Measurements from ENCODE around the gene TATDN2.

Gene TATDN2

DNA sequence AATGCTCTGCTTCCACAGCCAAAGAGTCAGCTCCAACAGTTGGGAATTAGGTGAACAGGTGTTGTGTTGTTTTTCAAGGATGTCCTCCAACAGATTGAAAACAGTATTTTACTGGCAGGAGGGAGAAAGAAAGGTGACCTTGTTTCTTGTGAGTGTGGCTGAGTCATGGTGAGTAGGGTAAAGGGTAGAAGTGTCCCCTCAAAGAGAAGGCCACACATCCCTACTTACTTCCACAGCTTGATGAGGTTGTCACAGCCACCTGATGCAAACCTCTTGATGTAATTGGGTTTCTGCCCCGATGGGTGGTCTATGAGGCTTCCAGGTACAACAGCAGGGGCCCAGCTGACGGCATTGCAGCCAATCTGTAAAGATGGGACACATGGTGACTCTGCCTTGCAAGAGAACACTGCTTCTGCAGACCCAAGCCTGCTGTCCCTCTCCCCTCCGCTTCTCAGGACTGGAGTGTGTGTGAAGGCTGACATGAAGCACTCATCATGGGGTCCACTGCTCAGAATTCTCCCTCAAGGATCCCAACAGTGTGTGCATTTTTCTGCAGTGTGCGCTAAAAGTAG lies 57.2 kb downstream of the TATDN2 start:
- intact Hi-C loops (cut with DNase I), result no loop called here
- no peak for DNase-seq

DNA sequence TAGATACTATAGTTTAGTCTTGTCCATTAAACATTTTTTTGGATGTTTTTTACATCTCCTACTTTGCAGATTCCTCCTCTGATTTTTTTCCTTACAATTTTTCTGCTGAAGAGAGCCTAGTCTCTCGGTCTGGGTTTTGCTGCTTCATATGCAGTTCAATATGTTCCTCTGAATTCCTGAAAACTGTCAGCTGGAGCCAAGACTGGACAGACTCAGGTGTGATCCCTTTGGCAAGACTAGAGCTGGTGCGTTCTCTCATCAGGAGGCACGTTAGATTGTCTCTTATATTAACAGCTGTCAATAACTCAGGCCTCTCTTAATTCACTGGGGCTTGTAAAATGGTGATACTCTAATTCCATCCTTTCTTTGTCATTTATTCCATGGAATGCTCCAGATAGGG lies 57.9 kb downstream of the TATDN2 start:
- intact Hi-C loops (cut with DNase I), result no loop called here
- DNase-seq, result no peak

DNA sequence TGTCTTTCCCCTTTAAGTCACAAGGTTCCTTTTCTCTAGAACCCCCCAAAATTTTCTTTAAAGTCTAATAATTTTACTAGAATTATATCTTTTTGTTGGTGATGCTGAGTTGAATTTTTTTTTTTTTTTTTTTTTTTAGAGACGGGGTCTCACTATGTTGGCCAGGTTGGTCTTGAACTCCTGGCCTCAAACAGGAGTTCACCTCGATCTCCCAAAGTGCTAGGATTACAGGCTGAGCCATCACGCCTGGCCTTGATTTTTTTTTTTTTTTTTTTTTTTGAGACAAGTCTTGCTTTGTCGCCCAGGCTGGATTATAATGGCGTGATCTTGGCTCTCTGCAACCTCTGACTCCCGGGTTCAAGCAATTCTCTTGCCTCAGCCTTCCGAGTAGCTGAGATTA lies 60.4 kb downstream of the TATDN2 start:
- no peak for DNase-seq
- intact Hi-C loops (cut with DNase I), result no loop called here

DNA sequence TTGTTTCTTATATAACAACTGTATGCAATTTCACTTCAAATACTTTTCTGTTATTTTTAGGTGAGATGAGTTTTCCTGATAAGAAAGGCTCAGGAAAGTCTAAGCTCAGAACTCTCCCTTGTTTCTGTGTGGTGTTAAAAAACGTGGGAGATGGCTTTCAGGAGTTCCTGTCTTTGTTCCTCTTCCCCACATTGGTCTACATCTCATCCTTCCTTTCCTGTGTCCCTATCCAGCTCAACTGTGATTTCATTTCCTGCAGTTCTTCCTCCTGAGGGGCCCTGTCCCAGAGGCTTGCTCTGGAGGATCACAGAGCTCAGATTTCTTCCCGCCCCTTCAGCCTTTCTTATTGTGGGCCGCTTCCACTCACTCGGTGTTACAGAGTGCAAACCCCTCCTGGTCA lies 61.5 kb downstream of the TATDN2 start:
- DNase-seq, result no peak
- intact Hi-C loops (cut with DNase I), result no loop called here

DNA sequence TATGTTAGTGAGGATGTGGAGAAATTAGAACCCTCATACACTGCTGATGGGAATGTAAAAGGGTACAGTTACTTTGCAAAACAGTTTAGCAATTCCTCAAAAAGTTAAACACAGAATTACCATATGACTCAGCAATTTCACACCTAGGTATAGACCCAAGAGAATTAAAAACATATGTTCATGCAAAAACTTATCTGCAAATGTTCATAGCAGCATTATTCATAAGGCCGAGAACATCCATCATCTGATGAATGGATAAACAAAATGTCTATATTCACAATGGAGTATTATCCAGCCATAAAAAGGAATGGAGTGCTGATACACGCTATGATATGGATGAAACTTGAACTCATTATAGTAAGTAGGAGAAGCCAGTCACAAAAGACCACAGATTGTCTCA lies 62.3 kb downstream of the TATDN2 start:
- intact Hi-C loops (cut with DNase I), result no loop called here

DNA sequence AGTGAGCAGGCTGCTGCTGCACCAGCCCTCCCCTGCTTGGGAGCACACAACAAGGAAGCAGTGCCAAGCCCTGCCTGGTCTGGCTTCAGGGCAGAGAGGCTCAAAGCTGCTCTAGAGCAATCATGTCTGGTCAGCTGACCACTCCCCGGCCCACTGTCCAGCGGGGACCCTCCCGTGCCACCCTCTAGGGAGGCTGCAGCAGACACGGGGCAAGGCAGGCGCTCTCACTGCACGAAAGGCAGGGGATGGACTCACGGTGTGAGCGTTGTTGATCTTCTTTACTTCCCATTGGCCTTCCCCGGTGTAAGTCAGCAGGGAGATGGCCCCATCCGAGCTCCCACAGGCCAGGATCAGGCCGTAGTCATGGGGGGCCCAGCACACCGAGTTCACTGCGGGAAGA lies 63.5 kb downstream of the TATDN2 start:
- intact Hi-C loops (cut with DNase I), result no loop called here
- no peak for DNase-seq

More for the DNA sequence above, 62.3 kb downstream of the TATDN2 start:
- DNase-seq, result no peak

DNA sequence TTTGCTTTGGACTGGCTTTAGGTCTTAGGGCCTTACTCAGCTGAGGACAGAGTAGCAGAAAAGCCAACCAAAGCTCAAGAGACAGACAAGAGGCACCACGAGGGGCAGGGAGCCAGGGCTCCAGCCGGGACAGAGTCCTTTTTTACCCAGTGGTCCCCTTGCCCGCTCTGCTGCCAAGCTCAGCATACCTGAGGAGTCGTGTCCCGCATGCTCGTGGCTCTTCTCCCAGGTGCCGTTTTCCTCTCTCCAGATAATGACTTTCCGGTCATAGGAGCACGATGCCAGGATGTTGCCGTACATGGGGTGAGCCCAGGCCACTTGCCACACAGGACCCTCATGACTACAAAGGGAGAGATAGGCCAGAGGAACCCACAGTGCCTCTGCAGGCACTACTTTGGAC lies 64.1 kb downstream of the TATDN2 start:
- intact Hi-C loops (cut with DNase I), result no loop called here
- no peak for DNase-seq

DNA sequence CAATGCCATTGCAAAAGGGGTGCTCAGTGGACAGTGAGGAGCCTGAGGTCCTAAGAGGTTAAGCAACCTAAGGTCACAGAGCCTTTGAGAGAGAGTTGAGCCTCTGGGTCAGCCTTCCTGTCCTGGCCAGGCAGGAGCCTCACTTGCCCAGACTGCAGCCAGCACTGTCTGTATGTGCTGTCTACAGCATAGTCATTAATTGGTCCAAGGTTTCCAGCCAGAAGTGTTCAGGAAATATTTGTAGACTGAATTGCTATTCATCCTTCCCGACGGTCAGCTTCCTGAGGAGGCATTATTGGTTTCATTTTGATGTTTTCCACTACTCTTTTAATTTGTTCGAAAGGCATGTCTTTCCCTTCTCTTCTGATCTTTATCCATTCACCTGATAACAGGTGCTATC lies 64.6 kb downstream of the TATDN2 start:
- no peak for DNase-seq
- intact Hi-C loops (cut with DNase I), result no loop called here

DNA sequence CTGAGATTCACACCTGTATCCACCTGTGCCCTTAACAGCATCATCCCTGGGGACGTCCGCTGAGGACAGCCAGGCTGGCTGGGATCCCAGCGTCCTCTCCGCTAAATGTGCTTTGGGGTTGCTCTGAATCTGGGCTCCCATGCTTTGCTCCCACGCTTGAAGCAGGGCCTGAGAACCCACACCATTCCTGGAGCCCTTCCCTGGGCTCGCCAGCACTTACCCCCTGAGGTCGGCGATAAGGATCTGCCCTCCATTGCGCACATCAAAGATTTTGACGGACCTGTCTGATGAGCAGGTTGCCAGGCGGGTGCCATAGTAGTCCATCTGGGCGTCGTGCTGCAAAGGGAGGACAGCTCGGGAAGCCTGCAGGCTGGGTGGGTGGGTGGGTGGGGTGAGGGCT lies 66.8 kb downstream of the TATDN2 start:
- intact Hi-C loops (cut with DNase I), result no loop called here

DNA sequence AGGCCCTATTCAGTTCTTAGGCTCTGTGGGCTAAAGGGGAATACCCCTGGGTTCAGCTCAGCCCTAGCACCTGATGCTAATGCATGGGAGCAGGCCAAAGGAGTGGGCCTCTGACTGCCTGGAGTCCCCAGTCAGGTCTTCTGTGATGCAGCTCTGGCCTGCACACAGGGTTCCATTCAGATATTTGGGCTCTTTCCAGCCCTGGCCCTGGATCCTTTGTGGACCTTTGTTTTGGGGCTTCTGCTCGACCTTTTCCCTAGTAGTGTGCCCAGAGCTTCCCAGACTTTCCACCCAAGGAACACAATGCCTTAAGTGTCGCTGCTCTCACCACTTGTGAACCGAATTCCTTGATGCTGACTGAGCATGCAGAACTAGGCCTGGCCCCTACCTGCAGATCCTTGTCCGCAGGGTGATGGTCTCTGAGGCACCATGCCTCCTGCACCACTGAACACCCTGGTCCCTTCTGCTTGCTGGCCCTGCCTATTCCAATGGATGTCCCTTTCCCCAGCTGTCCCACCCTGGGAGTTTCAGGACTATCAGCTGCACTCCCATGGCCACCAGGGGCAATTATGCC lies 67.6 kb downstream of the TATDN2 start:
- intact Hi-C loops (cut with DNase I), result no loop called here
- DNase-seq, result peak in 4 of 42 donors; percentile 32 to 52 (median 34)

More for the DNA sequence above, 66.8 kb downstream of the TATDN2 start:
- no peak for DNase-seq

DNA sequence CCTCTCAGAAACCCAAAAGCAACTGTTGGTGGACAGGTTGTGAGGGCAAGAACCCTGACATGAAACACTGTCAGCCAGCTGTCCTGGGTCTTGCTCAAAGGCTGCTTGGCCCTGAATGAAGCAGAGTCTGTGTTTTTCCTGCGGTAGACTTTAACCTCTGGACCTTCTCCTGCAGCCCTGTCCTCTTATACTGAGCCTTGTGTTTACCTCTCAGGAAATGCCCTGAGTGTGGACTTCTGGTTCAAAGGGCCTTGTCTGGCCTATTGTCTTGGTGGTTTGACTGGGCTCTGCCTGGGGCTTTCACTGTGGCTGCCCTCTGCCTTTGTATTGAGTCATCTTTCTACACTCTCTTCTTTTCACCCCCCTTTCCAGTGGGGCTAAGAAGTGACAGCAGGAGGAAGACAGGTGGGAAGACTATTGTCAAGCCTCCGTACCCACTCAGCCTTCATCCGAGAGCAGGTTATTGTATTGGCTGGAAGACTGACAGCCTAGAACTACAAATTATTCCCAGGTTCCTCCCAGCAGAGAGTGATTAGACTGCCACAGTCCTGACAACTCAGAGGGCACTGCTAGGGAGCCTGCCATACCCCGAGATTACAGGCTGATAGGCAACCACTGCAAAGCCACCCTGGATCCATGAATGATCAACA lies 69.2 kb downstream of the TATDN2 start:
- intact Hi-C loops (cut with DNase I), result no loop called here
- DNase-seq, result peak in 25 of 42 donors; percentile 22 to 83 (median 54)

DNA sequence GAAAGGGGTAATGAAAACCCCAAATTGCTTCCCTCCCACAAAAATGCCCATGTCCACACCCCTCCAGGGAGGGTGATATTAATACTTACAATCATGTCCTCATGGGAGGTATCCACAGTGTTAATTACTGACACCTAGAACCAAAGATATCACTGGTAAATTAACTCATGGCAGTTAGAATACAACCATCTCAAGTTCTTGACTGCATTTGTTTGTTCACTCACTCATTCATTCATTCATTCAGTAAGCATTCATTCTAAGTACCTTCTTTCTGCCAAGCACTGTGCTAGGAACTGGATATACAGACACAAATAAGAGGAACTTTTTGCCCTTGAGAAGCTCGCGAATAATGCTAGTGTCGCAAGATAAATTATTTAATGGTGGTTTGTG lies 69.7 kb downstream of the TATDN2 start:
- intact Hi-C loops (cut with DNase I), result no loop called here
- DNase-seq, result no peak

DNA sequence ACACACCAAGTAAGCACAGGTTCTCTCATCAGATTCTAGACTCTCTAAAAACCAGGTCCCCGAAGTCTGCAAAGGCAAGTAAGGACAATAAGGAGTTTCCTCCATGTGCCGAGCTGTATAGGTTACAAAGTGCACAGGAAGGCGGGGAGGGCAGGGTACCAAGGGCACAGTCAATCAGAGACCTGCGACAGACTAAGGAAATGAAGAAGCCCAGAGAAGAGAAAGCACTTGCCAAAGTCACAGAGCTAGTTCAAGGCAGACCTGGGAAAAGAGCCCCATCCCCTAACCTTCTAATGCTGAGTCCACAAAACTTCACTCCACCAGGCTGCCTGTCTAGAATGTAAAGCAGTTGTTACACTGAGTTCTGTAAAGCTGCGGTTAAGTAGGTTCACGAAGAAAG lies 71.0 kb downstream of the TATDN2 start:
- DNase-seq, result no peak
- intact Hi-C loops (cut with DNase I), result no loop called here

DNA sequence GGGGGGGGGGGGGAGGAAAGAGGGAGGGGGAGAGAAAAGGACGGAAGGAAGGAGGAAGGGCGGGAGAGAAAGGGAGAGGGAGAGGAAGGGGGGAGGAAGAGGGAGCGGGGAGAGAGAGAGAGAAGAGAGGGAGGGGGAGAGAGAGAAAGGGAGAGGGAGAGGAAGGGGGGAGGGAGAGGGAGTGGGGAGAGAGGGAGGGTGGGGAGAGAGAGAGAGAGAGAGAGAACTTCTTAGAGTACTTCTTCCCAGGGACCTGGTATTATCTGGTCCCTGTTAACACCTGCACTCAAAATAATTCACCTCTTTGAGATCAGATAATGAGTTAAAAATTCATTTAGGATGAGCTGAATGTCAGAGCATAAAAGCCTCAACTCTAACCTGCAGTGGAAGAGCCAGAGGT lies 71.5 kb downstream of the TATDN2 start:
- DNase-seq, result no peak
- intact Hi-C loops (cut with DNase I), result no loop called here

DNA sequence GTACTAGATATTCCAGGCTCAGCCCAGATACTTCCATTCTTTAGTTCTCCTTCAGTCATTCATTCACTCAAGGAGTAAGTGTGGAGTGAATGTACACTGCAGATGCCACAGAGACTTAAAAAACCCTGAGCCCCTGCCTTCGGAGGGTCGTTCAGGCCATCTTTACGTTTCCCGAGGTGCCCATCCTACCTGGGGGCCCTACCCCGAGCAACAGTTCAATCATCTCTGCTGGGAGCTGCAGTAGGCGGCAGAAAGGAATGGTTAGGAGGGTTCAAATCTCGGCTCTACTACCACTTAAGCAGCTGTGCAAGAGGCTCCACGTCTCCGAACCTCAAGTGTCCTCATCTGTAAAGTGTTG lies 72.0 kb downstream of the TATDN2 start:
- intact Hi-C loops (cut with DNase I), result no loop called here
- no peak for DNase-seq

DNA sequence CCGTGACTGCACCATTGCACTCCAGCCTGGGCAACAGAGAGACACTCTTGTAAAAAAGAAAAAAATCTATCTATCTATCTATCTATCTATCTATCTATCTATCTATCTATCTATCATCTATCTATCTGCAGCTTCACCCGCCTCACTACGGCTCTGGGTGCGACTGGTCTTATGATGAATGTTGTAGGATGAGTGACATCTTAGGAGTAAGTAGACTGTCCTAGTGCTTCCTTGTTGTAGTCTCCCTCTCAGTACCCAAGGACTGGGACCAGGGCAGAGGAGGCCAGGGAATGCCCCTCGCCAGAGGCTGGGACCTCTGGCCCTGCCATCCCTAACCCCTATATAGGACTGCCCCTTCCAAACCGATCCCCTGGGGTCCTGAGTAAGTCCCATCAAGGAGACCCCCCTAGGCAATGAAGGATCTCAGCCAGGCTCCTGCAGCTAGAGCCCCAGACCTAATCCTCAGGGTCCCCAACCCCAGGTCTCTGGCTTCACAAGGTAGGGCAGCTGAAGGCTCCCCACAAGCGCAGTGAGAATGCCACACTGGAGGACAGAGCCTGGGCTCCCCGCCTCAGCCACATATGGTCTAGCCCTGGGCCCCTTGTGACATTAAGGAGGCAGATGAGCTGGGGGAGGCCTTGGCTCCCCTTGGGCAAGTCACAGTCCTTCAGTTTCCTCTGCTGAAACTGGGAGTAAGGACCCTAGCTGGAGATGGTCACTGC lies 73.5 kb downstream of the TATDN2 start:
- peak in 1 of 42 donors; percentile 21 for DNase-seq
- intact Hi-C loops (cut with DNase I), result no loop called here

DNA sequence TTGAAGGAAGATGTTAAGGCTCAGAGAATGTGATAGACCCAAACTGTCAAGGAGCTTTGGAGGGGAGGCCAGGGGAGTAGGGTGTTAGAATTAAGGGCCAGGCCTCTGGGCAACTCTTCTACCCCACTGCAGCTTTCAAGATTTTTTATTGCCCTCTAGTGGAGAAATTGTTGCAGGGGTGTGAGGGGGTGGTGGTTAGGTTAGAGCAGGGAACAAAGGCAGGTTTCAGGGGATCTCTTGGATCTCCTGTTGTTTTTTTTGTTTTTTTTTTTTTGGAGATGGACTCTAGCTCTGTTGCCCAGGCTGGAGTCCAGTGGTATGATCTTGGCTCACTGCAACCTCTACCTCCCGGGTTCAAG lies 74.1 kb downstream of the TATDN2 start:
- intact Hi-C loops (cut with DNase I), result no loop called here
- peak in 3 of 42 donors; percentile 12 to 52 (median 28) for DNase-seq

DNA sequence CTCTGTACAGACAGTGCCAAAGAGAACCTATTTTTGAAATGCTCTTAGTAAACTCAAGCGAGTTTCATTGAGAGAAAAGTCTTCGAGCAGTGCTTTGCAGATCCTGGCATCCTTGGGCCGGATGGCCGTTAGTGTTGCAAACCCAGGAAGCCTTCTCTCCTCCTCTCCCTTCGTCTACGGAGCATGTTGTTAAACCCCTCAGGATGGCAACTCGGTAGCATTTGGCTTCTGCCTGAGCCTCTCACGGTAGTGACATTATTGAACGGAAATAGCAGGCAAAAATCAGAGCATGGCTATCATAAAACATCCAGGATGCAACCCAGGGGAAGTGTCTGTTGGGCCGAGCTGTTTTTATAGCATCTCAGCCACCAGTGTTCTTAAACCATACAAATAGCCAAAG lies 79.3 kb downstream of the TATDN2 start:
- DNase-seq, result no peak
- intact Hi-C loops (cut with DNase I), result no loop called here

DNA sequence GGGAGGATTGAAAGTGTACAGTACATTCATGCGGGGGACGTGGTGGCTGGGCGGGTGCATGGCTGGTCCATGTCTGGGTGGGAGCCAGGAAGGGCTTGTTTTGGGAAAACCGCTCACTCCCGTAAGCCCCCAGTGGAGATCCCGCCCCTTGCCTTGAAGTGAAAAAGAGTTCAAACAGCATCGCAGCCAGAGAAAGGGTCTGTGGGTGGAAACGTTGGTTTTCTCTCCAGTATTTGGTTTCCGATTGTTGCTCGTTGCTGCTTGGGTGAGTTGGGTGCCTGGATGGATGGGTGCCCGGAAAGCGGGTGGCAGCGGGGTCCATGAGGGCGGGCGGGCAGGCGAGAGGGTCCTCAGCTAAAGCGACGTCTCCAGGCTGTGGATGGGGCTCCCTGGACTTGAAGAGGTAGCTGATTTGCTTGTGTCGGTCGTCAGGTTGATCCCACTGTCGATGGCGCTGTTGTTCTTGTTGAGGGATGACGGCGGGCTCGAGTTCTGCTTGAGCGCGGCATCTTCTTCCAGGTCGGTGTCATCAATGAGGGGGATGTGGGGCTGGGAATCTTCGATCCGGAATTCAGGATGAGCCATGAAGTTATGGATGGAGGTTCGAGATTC lies 80.3 kb downstream of the TATDN2 start:
- peak in 1 of 42 donors; percentile 29 for DNase-seq
- intact Hi-C loops (cut with DNase I), result no loop called here

DNA sequence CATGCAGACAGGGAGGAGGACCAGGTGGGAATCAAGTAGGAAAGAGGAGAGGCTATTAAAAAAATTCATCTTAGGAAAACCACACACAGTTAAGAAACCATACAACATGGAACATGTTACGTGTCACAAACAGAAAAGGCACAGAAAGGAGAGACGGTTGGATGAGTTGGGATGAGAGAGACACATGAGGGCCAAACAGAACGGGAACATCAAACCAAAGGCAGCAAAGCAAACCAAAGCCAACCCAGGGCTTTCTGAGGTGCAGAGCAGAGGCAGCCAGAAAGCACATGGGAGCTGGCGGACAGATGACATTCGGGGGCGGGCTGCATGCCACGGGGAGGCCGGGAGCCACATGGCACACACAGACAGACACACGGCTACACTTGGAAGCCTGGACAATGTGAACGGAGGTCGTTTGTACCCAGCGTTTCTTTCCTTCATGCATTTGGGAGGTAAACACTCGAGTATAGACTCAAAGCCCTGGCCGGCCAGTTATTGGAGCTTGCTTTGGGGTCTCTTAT lies 81.3 kb downstream of the TATDN2 start:
- intact Hi-C loops (cut with DNase I), result no loop called here

More for the DNA sequence above, 81.3 kb downstream of the TATDN2 start:
- DNase-seq, result no peak
